ENCODE measurements around the gene DLX2.

DLX2 gene

DNA sequence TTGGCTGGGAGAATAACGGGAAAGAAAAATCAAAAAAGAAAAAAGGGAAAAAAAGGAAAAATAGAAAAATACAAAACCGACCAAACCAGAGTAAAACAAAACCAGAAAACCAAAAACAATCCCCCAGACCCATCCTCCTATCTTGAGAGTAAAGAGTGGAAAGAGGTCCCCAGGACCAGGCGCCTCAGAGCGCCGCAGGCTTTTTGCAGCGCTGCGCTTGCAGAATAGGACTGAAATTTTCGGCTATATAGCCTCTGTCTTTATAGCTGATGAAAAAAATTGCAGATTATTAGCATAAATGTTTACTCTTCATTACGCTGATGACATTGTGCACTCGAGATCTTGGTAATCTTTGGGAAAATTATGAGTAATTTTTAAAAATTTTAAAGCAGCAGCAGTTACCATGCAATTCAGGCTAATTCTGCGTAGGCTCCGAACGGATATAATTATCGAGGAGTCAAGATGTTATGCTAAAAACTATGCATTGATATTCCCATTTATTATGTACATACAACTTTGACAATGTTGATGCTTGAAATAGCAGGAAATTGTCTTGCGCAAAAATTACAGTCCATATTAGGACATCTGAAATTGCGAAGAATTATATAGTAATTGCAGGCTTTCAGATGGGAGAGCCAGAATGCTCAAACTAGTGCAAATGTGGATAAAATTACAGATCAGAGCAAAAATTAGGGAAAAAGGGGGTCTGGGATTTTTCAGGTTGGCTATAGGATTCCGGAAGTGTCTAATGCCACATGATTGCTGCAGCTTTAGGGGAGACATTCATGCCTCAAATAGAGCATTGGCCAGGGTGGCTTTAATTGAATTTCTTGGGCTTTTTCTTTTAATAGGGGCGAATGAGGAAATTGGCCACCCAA, 9.0 kb downstream of the DLX2 start:
- DNase-seq: no peak

DNA sequence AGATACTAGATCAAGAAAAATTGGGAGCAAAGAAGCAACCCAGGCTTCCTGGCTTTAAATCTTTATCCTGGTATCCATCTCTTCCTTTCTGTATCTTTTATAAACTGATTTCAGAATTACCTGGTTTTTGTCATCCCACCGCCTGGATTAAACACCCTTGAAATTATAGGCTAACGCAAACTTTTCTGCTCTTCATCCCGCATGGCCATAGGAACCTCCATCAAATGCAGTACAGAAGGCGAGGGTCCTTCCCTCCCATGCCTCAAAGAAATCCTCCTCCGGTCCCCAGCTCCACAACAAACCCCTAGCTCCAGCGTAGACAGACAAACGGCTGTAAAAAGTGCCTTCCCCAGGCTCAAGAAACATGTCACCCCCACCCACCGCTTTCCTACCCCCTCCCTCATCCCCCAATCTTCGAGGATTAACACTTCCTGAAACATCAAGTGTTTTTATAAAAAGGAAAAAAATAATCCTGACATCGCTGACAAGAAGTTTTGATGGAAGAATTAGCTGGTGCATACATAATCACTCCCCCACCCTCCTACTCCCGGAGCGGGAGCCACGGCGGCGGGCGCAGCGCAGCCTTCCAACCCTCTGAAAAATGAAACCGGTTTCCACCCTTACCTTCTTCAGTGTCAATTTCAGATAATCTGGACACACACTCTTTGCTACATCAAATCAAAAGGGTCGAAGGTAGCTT, 9.8 kb downstream of the DLX2 start:
- DNase-seq: no peak

DNA sequence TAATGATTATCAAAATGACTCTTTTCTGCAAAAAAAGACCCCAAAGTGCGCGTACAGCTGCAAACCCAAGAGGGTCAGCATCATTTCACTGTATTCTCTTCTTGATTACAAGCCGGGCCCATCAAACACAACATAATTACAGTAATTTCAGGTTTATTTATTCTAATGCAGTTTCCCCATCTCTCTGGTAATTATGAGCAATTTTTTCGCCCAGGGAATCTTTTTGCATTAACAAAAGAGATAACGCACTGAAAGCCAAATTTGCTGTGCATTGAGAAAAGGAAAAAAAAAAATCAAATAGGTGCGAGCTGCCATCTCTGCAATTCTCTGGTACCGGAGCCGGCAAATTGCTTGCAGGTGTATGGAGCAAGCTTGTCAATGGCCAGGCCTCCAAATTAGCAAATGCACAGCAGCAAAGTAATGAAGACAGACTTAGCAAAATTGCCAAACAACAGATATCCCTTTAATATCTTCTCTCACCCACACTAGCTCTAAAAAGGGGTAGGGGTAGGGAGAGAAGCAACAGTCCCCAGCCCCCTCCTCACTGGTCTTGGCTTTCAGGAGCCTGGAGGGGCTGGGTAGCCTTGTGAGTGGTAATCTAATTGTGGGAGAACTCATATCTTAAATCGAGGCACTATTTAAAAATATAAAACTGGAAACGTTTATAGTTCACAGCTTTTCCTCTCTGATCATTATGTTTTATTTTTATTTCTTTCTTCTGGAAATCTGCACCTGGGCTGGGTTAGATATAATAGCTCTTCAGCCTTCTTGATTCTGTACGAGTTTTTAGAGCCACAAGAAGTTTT, 10.7 kb downstream of the DLX2 start:
- peak; percentile 83 for DNase-seq

DNA sequence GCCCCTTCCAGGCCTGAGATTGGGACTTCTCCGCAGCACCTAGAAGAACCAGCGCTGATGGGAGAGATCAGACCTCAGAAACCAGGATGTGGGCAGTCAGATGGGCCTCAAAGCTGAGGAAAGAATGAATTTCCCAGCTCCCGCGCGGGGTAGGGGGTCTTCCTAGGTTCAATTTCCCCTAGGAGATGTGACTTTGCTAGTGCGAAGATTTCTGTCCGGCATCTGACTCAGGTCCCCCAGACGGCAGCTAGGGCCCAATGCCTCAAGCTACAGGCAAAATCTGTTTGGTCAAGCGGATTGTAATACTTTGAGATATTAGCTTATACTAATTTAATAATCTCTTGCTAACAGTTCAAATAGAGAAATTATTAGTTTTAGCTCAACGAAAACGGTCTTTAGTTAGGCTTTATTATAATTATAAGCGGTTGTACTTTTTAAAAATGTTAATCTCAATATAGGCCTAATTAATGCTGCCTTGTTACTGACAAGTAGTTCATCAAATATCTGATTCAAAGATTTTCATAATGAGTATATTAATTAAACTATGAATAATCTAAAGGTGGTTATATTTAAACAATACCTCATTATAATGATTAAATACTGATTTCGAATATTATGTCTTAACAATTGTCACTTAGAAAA, 11.6 kb downstream of the DLX2 start:
- DNase-seq: no peak

DNA sequence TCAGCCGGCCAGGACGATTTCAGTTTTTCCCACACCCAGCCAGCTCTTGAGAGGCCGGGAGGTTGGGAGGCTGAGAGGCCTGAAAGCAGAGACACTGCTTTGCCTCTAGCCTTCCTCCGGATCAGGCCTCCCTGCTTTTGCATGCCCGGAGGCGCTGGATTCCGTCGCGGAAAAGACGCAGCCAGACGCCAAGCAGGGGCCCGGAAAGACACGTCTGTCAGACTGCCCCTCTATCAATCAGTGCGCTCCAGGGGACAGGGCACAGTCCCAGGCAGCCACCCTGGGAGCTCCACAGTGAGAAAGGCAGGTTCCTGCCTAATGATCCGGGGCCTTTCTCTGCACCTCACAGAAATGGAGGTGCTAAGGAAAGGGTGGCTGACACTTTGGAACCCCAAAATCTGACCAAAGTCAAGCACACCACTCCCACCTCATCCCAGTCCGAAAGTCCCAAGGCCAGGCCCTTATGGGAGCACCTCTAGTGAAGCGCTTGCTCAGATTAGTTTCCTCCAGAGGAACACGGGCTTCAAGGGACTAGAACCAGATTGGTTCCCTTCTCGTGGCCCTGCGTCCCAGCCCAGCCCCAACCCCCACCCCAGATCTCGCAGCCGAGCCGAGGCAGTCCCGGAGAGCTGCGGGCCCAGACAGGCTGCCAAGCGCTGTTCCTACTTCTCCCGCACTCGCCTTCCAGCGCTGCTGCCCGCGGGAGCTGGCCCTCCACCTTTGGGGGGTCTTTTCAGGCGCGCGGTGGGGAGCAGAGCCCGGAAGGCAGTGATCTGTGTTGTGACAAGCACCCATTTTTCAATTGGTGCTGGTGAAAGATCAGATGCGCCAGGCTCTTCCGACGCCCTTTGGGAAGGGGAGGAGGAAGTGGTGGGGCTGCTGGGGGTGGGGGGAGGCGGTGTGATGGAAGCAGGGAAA, 12.4 kb downstream of the DLX2 start:
- no peak for DNase-seq

DNA sequence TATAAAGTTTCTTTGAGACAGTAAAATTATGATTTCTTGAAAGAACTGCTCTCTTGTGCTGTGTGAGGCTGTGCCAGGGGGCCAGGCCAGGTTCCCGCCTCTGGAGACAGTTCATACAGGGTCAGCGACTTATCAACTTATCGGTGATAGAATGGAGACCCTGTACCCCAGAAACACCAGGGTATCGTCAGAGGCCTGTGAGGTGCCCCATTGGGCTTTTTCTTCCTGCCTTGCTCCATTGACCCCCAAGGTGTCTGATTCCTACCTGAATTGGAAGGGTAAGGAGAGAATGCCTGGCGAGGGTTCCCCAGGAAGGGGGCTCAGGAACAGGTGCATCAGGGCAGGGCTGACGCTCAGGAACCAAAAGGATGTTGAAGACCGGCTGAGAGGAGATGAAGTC, 13.1 kb downstream of the DLX2 start:
- DNase-seq: no peak

DNA sequence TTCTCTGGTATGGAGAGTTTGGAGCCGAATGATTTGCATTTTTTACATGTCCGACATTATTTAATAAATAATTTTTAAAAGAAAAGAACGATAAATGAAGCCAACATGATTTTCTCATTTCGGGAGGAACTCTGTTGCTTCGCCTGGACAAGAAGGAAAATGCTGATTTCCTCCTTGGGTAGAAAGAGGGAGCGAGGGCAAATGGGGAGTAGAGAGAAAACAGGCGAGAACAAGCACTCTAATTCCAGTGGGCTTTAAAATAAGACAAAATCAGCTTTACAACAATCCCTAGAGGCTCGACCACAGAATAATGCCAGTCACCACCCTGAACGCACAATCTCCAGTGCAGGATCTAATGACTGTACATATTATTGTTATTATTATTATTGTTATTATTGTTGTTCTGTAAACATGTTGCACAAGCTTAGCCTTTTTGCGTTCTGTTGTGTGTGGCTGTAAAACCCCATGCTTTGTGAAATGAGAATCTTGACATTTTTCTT, 13.6 kb downstream of the DLX2 start:
- DNase-seq: no peak

DNA sequence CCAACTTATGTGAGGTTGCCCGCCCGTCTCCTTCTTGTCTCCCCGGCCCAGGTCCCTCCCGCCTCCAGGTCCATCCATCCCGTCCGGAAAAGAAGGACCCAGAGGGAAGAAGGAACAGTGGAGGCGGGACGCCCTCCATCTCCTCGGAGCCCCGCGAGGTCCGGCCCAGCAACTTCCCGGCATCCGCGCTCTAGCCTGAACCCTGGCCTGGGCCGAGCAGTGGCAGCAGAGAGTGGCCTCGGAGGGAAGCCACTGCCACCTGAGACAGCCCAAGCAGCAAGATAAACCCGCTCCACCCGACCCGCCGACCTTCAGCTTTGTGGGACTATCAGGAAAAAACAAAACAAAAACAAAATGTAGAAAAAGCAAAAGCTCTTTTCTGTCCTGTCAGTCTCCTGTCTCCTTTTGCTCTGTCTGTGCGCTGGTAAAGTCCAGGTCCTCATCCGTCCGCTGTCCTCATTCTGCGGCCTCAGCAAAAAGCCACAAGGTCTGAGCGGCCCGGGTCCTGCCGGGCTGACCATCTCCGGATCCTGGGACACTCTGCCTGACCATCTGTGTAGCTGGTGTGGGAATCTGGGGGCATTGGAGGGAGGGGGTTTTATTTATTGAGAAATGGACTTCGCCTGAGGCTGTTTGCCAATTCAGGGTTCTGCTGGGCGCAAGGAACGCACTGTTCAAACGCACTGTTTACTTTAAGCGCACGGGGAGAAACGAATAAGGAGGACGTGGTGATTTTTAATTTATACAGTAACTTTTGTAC, 14.3 kb downstream of the DLX2 start:
- no peak for DNase-seq

DNA sequence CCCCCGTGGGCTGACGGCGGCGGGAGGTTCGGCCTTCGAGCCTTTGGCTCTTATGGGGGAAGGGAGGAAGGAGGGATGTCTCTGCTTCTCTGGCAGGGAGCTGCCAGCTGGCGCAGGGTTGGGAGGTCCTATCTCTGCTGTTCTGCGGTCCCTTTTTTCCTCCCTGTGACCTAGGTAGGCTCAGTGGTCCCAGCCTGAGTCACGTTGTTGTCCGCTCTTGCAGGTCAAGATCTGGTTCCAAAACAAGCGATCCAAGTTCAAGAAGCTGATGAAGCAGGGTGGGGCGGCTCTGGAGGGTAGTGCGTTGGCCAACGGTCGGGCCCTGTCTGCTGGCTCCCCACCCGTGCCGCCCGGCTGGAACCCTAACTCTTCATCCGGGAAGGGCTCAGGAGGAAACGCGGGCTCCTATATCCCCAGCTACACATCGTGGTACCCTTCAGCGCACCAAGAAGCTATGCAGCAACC, 14.9 kb downstream of the DLX2 start:
- DNase-seq: no peak

DNA sequence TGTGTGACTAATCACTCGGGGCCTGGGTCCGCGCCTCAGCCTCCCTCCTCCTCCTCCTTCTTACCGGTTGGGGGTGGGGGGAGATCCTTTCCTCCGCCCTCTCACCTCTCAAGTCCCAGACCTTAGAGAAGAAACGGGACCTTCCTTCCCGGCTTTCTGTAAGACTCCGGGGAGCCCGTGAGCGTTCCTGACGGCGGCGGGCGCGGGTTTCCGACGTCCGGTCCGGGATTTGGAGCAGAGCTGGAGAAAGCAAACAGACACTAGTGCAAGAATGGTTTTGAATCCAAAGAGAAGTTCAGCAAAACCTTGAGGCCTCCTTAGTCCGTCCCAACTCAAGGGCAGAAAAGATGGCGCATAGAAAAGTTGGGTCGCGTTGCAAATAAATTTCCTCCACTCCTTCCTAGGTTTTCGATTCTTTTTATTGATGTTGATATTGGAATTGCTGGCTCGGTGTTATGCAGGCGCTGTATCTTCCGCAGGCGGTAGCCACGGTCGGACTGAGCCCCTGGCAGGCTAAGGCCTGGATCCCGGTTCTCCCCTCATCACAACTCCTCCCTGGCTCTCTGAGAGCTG, 15.4 kb downstream of the DLX2 start:
- no peak for DNase-seq

DNA sequence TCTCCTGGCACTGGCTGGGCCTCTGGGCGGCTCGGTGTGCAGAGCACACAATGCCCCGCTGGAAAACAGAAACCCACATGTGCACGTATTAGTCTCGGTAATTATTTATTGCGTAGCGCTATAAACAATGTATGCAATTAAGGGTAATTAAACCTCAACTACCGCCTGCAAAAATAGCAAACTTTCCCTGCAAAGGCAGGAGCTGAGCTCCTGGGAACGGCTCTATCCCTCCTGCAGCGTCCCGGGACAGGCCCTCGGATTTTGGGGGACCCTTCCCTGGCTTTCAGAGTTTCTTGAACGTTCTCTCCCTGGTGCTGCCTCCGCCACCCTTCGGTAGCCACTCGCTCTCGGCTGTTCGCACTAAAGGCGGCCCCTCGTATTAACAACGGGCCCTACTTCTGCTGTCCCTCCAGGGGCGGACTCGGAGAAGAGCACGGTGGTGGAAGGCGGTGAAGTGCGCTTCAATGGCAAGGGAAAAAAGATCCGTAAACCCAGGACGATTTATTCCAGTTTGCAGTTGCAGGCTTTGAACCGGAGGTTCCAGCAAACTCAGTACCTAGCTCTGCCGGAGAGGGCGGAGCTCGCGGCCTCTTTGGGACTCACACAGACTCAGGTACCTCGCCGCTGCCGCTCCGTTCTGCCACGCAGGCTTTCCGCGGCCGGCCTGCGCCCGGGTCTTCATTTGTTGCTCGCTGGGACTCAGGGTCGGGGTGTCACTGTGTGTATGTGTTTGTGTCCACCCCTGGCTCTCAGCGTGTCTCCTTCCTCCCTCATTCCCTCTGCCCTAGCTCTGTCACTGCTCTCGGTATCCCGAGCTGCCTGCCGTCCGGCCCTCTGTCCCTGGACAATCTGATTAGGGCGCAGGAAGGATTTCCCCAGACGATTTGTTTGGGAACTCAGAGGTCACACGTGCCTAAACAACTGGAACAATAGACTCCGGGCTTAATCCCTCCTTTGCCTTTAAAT, 16.2 kb downstream of the DLX2 start:
- peak; percentile 37 for DNase-seq

DNA sequence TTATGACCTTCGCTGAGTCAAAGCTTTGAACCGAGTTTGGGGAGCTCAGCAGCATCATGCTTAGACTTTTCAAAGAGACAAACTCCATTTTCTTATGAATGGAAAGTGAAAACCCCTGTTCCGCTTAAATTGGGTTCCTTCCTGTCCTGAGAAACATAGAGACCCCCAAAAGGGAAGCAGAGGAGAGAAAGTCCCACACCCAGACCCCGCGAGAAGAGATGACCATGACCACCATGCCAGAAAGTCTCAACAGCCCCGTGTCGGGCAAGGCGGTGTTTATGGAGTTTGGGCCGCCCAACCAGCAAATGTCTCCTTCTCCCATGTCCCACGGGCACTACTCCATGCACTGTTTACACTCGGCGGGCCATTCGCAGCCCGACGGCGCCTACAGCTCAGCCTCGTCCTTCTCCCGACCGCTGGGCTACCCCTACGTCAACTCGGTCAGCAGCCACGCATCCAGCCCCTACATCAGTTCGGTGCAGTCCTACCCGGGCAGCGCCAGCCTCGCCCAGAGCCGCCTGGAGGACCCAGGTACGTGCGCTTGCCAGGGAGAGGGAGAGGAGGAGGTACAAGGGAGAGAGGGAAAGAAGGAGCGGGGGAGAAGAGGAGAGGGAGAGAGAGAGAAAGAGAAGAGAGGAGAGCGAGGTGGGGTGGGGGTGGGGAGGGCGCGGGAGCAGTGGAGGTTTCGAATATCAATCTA, 17.1 kb downstream of the DLX2 start, which contains the start of gene DLX1:
Gene DLX1 (plus strand): TSS at position 48 of the 700 bp plus-strand sequence. CDS start 171 bp downstream, at position 219.
- DNase-seq: peak; percentile 45

DNA sequence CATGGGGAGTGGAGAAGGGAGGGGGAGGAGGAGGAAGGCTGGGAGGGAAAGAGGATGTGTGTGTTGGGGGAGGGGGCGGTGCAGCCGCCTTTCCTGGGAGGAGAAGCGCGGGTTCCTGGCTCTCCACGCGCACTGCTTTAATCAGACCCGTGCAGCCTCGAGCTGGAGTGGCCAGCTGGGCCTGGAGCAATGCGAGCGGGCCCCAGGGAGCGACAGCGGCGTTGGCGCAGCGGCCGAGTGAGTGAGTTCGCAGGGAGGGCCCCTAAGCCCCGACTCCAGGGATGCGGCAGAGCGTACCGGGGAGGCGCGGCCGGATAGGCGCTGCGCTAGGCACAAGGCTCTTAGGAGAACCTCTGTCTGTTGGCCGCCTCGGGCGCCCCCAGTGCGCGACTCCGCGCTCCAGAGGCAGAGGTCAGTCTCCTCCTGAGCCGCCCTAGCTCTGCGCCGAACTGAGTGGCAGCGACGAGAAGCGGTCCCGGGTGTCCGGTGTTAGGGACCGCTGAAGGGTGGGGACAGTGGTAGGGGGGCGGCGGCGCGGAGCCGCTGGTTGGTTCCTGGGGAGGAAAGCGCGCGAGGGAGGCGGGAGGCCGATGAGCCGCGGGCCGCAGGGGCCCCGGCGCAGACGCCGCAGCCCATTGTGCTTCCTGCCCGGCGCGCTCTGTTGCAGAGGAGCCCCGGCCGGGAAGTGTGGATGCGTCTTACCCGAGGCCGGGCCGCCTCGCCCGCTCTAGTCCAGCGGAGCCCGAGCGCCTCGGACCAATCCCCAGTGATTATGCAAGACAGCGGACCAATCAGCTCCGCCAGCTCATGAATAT, 17.8 kb downstream of the DLX2 start:
- peak; percentile 79 for DNase-seq

DNA sequence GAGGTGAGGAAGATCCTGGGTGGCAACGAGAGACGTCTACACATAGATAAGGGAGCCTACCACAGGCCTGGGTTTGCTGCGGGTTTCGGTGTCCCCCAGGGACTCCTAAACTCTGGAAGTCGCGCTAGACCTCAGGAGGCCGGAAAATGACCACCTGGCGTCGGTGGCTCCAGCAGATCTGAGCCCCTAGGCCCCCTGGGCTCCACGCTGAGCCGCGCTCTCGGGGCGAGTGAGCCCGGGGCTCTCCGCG, 18.4 kb downstream of the DLX2 start:
- DNase-seq: no peak

DNA sequence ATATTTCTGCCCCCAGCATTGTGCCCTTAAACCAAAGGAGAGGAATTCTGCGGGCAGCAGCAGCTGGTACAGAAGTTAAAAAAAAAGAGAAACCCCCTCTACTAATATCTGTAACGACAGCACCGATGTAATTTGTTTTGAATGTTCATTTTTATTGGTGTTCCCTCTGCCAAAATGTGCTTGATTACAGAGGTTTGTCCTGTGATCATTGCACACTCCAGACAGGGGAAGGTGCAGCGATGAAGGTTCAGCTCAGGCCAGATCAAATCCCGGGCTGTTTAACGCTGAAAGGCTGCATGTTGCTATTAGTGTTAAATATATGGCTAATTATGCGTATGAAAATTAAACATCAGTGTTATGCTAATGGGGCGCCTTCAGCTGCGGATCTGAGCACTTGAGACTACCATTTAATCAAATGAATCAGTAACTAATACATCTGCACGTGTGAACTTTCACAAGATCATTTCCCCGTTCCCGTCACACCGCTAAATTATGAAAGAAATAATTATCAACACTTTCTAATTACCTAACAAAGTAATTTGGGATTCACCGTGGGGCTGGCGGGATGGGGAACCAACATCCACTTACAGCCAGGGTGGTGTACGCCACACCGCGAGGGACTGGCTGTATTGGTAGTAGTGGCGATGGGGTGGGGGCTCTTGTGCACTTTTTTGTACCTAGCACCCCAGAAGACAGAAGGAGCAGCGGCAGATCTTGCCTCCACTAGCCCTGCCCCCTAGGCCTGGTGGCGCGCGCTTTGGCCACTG, 18.9 kb downstream of the DLX2 start:
- no peak for DNase-seq

DNA sequence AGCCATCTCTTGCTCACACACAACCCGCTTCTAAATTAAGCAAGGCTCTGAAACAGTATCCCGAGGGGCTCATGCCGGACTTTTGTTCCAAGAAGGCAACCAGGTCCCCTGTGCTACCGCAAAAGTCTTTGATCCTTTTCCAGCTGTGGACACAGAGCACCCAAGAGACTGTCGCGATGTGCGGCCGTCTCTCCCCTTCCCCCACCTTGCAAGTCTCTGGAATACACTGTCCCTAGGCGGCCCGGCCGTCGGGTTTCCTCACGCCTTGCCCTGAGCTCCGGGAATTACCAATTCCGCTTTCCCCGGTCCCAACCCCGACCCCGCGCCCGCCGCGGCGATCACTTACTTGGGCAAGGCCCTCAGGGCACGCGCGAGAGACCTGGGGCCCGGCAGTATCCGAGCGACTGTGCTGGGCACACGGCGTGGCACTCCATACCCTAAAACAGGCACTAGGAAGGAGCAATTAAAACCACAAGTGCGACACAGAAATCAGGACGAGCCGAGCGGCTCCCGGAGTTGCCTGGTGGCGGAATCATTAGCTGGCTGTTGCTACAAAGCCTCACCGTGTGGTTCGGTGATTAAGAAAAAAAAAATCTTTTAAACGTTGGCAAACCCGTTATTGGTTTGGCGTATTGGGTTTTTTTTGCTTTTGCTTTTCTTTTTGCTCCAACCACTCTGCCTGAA, 19.6 kb downstream of the DLX2 start:
- DNase-seq: no peak

Data from NCI-H1105 (cell line).